ENCODE data around the gene S100A10. TPM values are rescaled to one million over a fixed set of nuclear protein-coding genes. Genes with fewer than 3 reads are reported as not detected.

Gene S100A10
- polyA plus RNA-seq, 1 experiment = 200 TPM

DNA sequence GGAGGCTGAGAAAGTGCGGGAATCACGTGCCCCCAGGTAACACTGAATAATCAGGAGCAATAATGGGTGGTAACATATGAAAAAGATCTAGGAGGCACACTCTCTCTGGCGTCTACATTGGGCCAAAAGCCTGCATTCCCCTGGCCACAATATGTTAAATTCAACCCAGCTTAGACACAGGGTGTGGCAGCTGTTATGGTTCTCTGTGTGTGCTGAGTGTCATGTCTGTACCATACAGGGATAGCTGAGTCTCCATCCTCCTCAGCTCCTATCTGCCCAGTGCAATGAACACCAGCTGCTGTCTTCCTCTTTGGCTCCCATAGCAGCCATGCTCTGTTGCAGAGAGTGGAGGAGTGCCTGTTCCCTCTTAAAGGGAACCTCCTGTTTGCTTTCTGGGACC lies 28.8 kb upstream of the S100A10 start:
- DNase-seq (ENCODE audit: low read depth, low spot score) = no peak
- no peak for TF ChIP-seq CTCF (IDR thresholded peaks at IDR 0.05; ENCODE audit: low read depth, low read length)
- ChIA-PET POLR2A (no interaction called here), CTCF (interaction anchor here (0.9 to 1.1 kb wide), 3 partner anchors 9 to 89 kb away, joined by 3 to 4 read pairs (median 3); no protein-coding TSS in a partner anchor)
- Histone ChIP-seq H3K27me3 (ENCODE audit: control insufficient read depth, insufficient read depth, low read length) (peaks cover 25% of the 10 kb centered on the region), H3K27ac (ENCODE audit: low read depth, low read length) (no peak overlapping the region), H3K9me3 (ENCODE audit: control insufficient read depth, insufficient read depth, low read length) (no peaks in the 10 kb centered on the region), H3K4me3 (ENCODE audit: low read depth, low read length) (no peak overlapping the region)

- Histone ChIP-seq H3K4me3 (ENCODE audit: low read depth, low read length) (no peak overlapping the region), H3K27ac (ENCODE audit: low read depth, low read length) (no peak overlapping the region), H3K27me3 (ENCODE audit: control insufficient read depth, insufficient read depth, low read length) (peaks cover 25% of the 10 kb centered on the region), H3K9me3 (ENCODE audit: control insufficient read depth, insufficient read depth, low read length) (no peaks in the 10 kb centered on the region)
- ChIA-PET POLR2A (no interaction called here), CTCF (interaction anchor here (1.1 kb wide), 2 partner anchors 10 to 88 kb away, joined by 3 to 4 read pairs; no protein-coding TSS in a partner anchor)
- TF ChIP-seq CTCF (IDR thresholded peaks at IDR 0.05; ENCODE audit: low read depth, low read length) = no peak
- no peak for DNase-seq (ENCODE audit: low read depth, low spot score)
Observed at GRCh38 chr1:152021569-152021968, 27.9 kb upstream of the S100A10 start.

DNA sequence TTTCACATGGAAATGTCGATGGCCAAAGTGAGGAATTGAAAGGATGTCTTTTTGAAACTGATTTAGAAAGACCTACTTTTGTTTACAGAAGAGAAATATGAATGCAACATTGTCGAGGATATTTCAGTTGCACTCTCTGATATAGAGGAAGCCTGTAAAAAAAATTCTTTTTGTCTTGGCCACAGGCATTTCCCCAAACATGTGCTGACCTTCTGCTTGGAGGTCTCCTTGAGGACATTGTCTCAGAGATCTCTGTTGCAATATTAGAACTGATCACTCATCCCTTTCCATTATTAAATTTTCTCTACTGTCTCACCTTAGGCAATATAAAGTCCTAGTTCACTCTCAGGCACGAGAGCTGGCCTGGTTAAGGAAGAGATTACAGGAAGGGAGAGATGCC lies 27.2 kb upstream of the S100A10 start:
- no peak overlapping the region for H3K27ac ChIP-seq (ENCODE audit: low read depth, low read length)
- POLR2A ChIA-PET = no interaction called here
- CTCF ChIA-PET = no interaction called here
- peaks cover 25% of the 10 kb centered on the region for H3K27me3 ChIP-seq (ENCODE audit: control insufficient read depth, insufficient read depth, low read length)
- no peaks in the 10 kb centered on the region for H3K9me3 ChIP-seq (ENCODE audit: control insufficient read depth, insufficient read depth, low read length)
- no peak for TF ChIP-seq CTCF (IDR thresholded peaks at IDR 0.05; ENCODE audit: low read depth, low read length)
- no peak for DNase-seq (ENCODE audit: low read depth, low spot score)
- H3K4me3 ChIP-seq (ENCODE audit: low read depth, low read length) = no peak overlapping the region

DNA sequence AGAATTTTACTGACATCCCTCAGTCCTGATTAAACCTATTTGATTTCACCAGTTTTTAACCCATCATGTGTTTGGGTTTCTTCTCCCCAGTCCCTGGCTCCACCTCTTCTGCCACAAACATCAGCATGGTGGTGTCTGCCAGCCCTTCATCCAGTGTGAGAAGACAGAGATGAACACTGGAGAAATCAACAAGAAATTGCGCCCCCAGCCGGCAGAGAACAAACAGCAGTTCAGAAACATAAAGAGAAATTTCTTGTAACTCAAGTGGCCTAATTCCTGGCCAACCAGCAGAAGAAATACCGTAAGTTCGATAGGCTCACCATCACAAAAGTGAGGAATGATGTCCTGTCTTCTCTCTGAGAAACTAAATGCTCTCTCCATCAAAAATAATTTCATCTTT lies 24.9 kb upstream of the S100A10 start:
- CTCF ChIA-PET = interaction anchor here (0.6 to 1.8 kb wide), 5 partner anchors 15 to 353 kb away, joined by 3 to 5 read pairs (median 4); no protein-coding TSS in a partner anchor
- Histone ChIP-seq H3K4me3 (ENCODE audit: low read depth, low read length) (no peak overlapping the region), H3K27me3 (ENCODE audit: control insufficient read depth, insufficient read depth, low read length) (peaks cover 28% of the 10 kb centered on the region), H3K27ac (ENCODE audit: low read depth, low read length) (no peak overlapping the region), H3K9me3 (ENCODE audit: control insufficient read depth, insufficient read depth, low read length) (no peaks in the 10 kb centered on the region)
- TF ChIP-seq CTCF (IDR thresholded peaks at IDR 0.05; ENCODE audit: low read depth, low read length) = peak; percentile 38
- no peak for DNase-seq (ENCODE audit: low read depth, low spot score)
- POLR2A ChIA-PET = no interaction called here

- ChIA-PET POLR2A (no interaction called here), CTCF (interaction anchor here (1.2 to 7.0 kb wide), 5 partner anchors 14 to 81 kb away, joined by 3 to 85 read pairs (median 39); no protein-coding TSS in a partner anchor)
- no peak for DNase-seq (ENCODE audit: low read depth, low spot score)
- H3K27me3 ChIP-seq (ENCODE audit: control insufficient read depth, insufficient read depth, low read length) = peaks cover 12% of the 10 kb centered on the region
- no peaks in the 10 kb centered on the region for H3K9me3 ChIP-seq (ENCODE audit: control insufficient read depth, insufficient read depth, low read length)
- no peak overlapping the region for H3K27ac ChIP-seq (ENCODE audit: low read depth, low read length)
- no peak for TF ChIP-seq CTCF (IDR thresholded peaks at IDR 0.05; ENCODE audit: low read depth, low read length)
- H3K4me3 ChIP-seq (ENCODE audit: low read depth, low read length) = no peak overlapping the region
Observed at GRCh38 chr1:152015766-152016165, 22.1 kb upstream of the S100A10 start.

Measured in AG04450 (cell line).